ENCODE data around the gene BCL2L11. TPM values are rescaled to one million over a fixed set of nuclear protein-coding genes. Genes with fewer than 3 reads are reported as not detected.
A peak's percentile ranks its signal among the peaks of the same experiment; 100 is the strongest.

BCL2L11 gene
- polyA plus RNA-seq, 4 donors, result 8.5 to 33.4 (median 10.5) TPM

GRCh38 chr2:111171337-111171930 lies 50.7 kb downstream of the BCL2L11 start:
- FAIRE-seq, result no peak
- H3K4me1 ChIP-seq (ENCODE audit: control insufficient read depth in 3 of 3, insufficient read depth in 2 of 3, low read depth in 1 of 3, low read length in 2 of 3), result peaks cover 0 to 8% (median 2%) of the 10 kb centered on the region in 3 donors

GRCh38 chr2:111172666-111173065 lies 52.0 kb downstream of the BCL2L11 start:
- DNase-seq (no peak), FAIRE-seq (no peak)
- Histone ChIP-seq H3K36me3 (ENCODE audit: control insufficient read depth in 3 of 3, insufficient read depth in 2 of 3, low read depth in 1 of 3, low read length in 3 of 3) (peaks cover 0 to 2% (median 0%) of the 10 kb centered on the region in 3 donors), H3K27ac (ENCODE audit: low read depth in 1 of 3, low read length in 2 of 3) (no peak overlapping the region), H3K9me3 (ENCODE audit: control insufficient read depth in 2 of 2, insufficient read depth in 1 of 2, low read depth in 1 of 2, low read length in 1 of 2) (no peaks in the 10 kb centered on the region), H3K27me3 (ENCODE audit: control insufficient read depth in 3 of 3, insufficient read depth in 3 of 3, low read length in 3 of 3) (peaks cover 0 to 5% (median 4%) of the 10 kb centered on the region in 3 donors), H3K4me1 (ENCODE audit: control insufficient read depth in 3 of 3, insufficient read depth in 2 of 3, low read depth in 1 of 3, low read length in 2 of 3) (peaks cover 0 to 18% (median 2%) of the 10 kb centered on the region in 3 donors), H3K4me3 (ENCODE audit: low read depth in 1 of 3, low read length in 3 of 3) (no peak overlapping the region)
- 86 to 96% (median 94%) methylated on average over 5 of the region's 5 CpGs for WGBS, 3 donors

More at GRCh38 chr2:111171337-111171930, 50.7 kb downstream of the BCL2L11 start:
- H3K4me3 ChIP-seq (ENCODE audit: low read depth in 1 of 3, low read length in 3 of 3), result no peak overlapping the region
- no peak overlapping the region for H3K27ac ChIP-seq (ENCODE audit: low read depth in 1 of 3, low read length in 2 of 3)
- H3K27me3 ChIP-seq (ENCODE audit: control insufficient read depth in 3 of 3, insufficient read depth in 3 of 3, low read length in 3 of 3), result peaks cover 0 to 5% (median 4%) of the 10 kb centered on the region in 3 donors
- 67 to 77% (median 67%) methylated on average over 10 of the region's 10 CpGs for WGBS, 3 donors
- peaks cover 0 to 9% (median 0%) of the 10 kb centered on the region in 3 donors for H3K36me3 ChIP-seq (ENCODE audit: control insufficient read depth in 3 of 3, insufficient read depth in 2 of 3, low read depth in 1 of 3, low read length in 3 of 3)
- DNase-seq, result no peak
- no peaks in the 10 kb centered on the region for H3K9me3 ChIP-seq (ENCODE audit: control insufficient read depth in 2 of 2, insufficient read depth in 1 of 2, low read depth in 1 of 2, low read length in 1 of 2)

- no peaks in the 10 kb centered on the region for H3K9me3 ChIP-seq (ENCODE audit: control insufficient read depth in 2 of 2, insufficient read depth in 1 of 2, low read depth in 1 of 2, low read length in 1 of 2)
- DNase-seq (no peak), FAIRE-seq (no peak)
- no peaks in the 10 kb centered on the region for H3K36me3 ChIP-seq (ENCODE audit: control insufficient read depth in 3 of 3, insufficient read depth in 2 of 3, low read depth in 1 of 3, low read length in 3 of 3)
- no peak overlapping the region for H3K4me3 ChIP-seq (ENCODE audit: low read depth in 1 of 3, low read length in 3 of 3)
- no peak overlapping the region for H3K27ac ChIP-seq (ENCODE audit: low read depth in 1 of 3, low read length in 2 of 3)
- H3K27me3 ChIP-seq (ENCODE audit: control insufficient read depth in 3 of 3, insufficient read depth in 3 of 3, low read length in 3 of 3), result peaks cover 0 to 5% (median 4%) of the 10 kb centered on the region in 3 donors
- 89 to 92% (median 91%) methylated on average over 7 of the region's 7 CpGs for WGBS, 3 donors
- peaks cover 0 to 25% (median 7%) of the 10 kb centered on the region in 3 donors for H3K4me1 ChIP-seq (ENCODE audit: control insufficient read depth in 3 of 3, insufficient read depth in 2 of 3, low read depth in 1 of 3, low read length in 2 of 3)
These were observed 52.6 kb downstream of the BCL2L11 start for GRCh38 chr2:111173338-111173737.

- WGBS, 3 donors, result 92 to 94% (median 92%) methylated on average over 6 of the region's 6 CpGs
- DNase-seq (no peak), FAIRE-seq (no peak)
- no peaks in the 10 kb centered on the region for H3K36me3 ChIP-seq (ENCODE audit: control insufficient read depth in 3 of 3, insufficient read depth in 2 of 3, low read depth in 1 of 3, low read length in 3 of 3)
- H3K9me3 ChIP-seq (ENCODE audit: control insufficient read depth in 2 of 2, insufficient read depth in 1 of 2, low read depth in 1 of 2, low read length in 1 of 2), result no peaks in the 10 kb centered on the region
- H3K4me3 ChIP-seq (ENCODE audit: low read depth in 1 of 3, low read length in 3 of 3), result no peak overlapping the region
- H3K27me3 ChIP-seq (ENCODE audit: control insufficient read depth in 3 of 3, insufficient read depth in 3 of 3, low read length in 3 of 3), result peaks cover 0 to 5% (median 4%) of the 10 kb centered on the region in 3 donors
- no peak overlapping the region for H3K27ac ChIP-seq (ENCODE audit: low read depth in 1 of 3, low read length in 2 of 3)
- peaks cover 0 to 25% (median 7%) of the 10 kb centered on the region in 3 donors for H3K4me1 ChIP-seq (ENCODE audit: control insufficient read depth in 3 of 3, insufficient read depth in 2 of 3, low read depth in 1 of 3, low read length in 2 of 3)
These were observed 53.1 kb downstream of the BCL2L11 start for GRCh38 chr2:111173856-111174255.

- Histone ChIP-seq H3K4me3 (ENCODE audit: low read depth in 1 of 3, low read length in 3 of 3) (no peak overlapping the region), H3K4me1 (ENCODE audit: control insufficient read depth in 3 of 3, insufficient read depth in 2 of 3, low read depth in 1 of 3, low read length in 2 of 3) (peaks cover 0 to 40% (median 9%) of the 10 kb centered on the region in 3 donors), H3K27ac (ENCODE audit: low read depth in 1 of 3, low read length in 2 of 3) (no peak overlapping the region), H3K9me3 (ENCODE audit: control insufficient read depth in 2 of 2, insufficient read depth in 1 of 2, low read depth in 1 of 2, low read length in 1 of 2) (no peaks in the 10 kb centered on the region), H3K27me3 (ENCODE audit: control insufficient read depth in 3 of 3, insufficient read depth in 3 of 3, low read length in 3 of 3) (peaks cover 0 to 5% (median 4%) of the 10 kb centered on the region in 3 donors), H3K36me3 (ENCODE audit: control insufficient read depth in 3 of 3, insufficient read depth in 2 of 3, low read depth in 1 of 3, low read length in 3 of 3) (no peaks in the 10 kb centered on the region)
- FAIRE-seq (no peak), DNase-seq (no peak)
- 80 to 89% (median 85%) methylated on average over 4 of the region's 4 CpGs for WGBS, 3 donors
These were observed 54.9 kb downstream of the BCL2L11 start for GRCh38 chr2:111175615-111176014.

GRCh38 chr2:111176388-111176787 lies 55.7 kb downstream of the BCL2L11 start:
- no peaks in the 10 kb centered on the region for H3K36me3 ChIP-seq (ENCODE audit: control insufficient read depth in 3 of 3, insufficient read depth in 2 of 3, low read depth in 1 of 3, low read length in 3 of 3)
- peaks cover 0 to 5% (median 4%) of the 10 kb centered on the region in 3 donors for H3K27me3 ChIP-seq (ENCODE audit: control insufficient read depth in 3 of 3, insufficient read depth in 3 of 3, low read length in 3 of 3)
- no peak for DNase-seq
- FAIRE-seq, result no peak
- 65 to 89% (median 65%) methylated on average over 7 of the region's 7 CpGs for WGBS, 3 donors
- no peak overlapping the region for H3K4me3 ChIP-seq (ENCODE audit: low read depth in 1 of 3, low read length in 3 of 3)
- peaks cover 0 to 40% (median 9%) of the 10 kb centered on the region in 3 donors for H3K4me1 ChIP-seq (ENCODE audit: control insufficient read depth in 3 of 3, insufficient read depth in 2 of 3, low read depth in 1 of 3, low read length in 2 of 3)
- no peaks in the 10 kb centered on the region for H3K9me3 ChIP-seq (ENCODE audit: control insufficient read depth in 2 of 2, insufficient read depth in 1 of 2, low read depth in 1 of 2, low read length in 1 of 2)
- no peak overlapping the region for H3K27ac ChIP-seq (ENCODE audit: low read depth in 1 of 3, low read length in 2 of 3)

- 76 to 88% (median 80%) methylated on average over 4 of the region's 4 CpGs for WGBS, 3 donors
- Histone ChIP-seq H3K4me3 (ENCODE audit: low read depth in 1 of 3, low read length in 3 of 3) (no peak overlapping the region), H3K27ac (ENCODE audit: low read depth in 1 of 3, low read length in 2 of 3) (no peak overlapping the region), H3K4me1 (ENCODE audit: control insufficient read depth in 3 of 3, insufficient read depth in 2 of 3, low read depth in 1 of 3, low read length in 2 of 3) (peaks cover 0 to 43% (median 9%) of the 10 kb centered on the region in 3 donors), H3K36me3 (ENCODE audit: control insufficient read depth in 3 of 3, insufficient read depth in 2 of 3, low read depth in 1 of 3, low read length in 3 of 3) (no peaks in the 10 kb centered on the region), H3K27me3 (ENCODE audit: control insufficient read depth in 3 of 3, insufficient read depth in 3 of 3, low read length in 3 of 3) (peaks cover 0 to 5% (median 4%) of the 10 kb centered on the region in 3 donors), H3K9me3 (ENCODE audit: control insufficient read depth in 2 of 2, insufficient read depth in 1 of 2, low read depth in 1 of 2, low read length in 1 of 2) (no peaks in the 10 kb centered on the region)
- FAIRE-seq, result no peak
- peak in 1 of 2 donors; percentile 36 for DNase-seq
These were observed 56.2 kb downstream of the BCL2L11 start for GRCh38 chr2:111176867-111177266.

- WGBS, 3 donors, result 76 to 92% (median 82%) methylated on average over 4 of the region's 4 CpGs
- Histone ChIP-seq H3K4me3 (ENCODE audit: low read depth in 1 of 3, low read length in 3 of 3) (no peak overlapping the region), H3K27me3 (ENCODE audit: control insufficient read depth in 3 of 3, insufficient read depth in 3 of 3, low read length in 3 of 3) (peaks cover 0 to 3% (median 0%) of the 10 kb centered on the region in 3 donors), H3K9me3 (ENCODE audit: control insufficient read depth in 2 of 2, insufficient read depth in 1 of 2, low read depth in 1 of 2, low read length in 1 of 2) (no peaks in the 10 kb centered on the region), H3K36me3 (ENCODE audit: control insufficient read depth in 3 of 3, insufficient read depth in 2 of 3, low read depth in 1 of 3, low read length in 3 of 3) (no peaks in the 10 kb centered on the region), H3K27ac (ENCODE audit: low read depth in 1 of 3, low read length in 2 of 3) (peak overlapping the region in 1 of 3 donors; percentile 92), H3K4me1 (ENCODE audit: control insufficient read depth in 3 of 3, insufficient read depth in 2 of 3, low read depth in 1 of 3, low read length in 2 of 3) (peaks cover 0 to 52% (median 11%) of the 10 kb centered on the region in 3 donors)
- DNase-seq (peak; percentile 30 to 48), FAIRE-seq (no peak)
These were observed 57.6 kb downstream of the BCL2L11 start for GRCh38 chr2:111178296-111178695.

All from small intestine (tissue), 7 donors.